Limb (tissue), 2 donors: Measurements from ENCODE around the gene CETN2.
"Not testable (repeated sequence)": the region's sequence is repeated elsewhere in the genome, so short reads cannot be mapped to it uniquely, and the experiment has no call there.

ENCODE experiments used
- DNase-seq, 2 donors: peaks; one replicate each; pipeline ENCODE4 v3.0.0-alpha.2; 2016; ENCODE audit errors: extremely low spot score in 2 of 2

Gene CETN2

DNA sequence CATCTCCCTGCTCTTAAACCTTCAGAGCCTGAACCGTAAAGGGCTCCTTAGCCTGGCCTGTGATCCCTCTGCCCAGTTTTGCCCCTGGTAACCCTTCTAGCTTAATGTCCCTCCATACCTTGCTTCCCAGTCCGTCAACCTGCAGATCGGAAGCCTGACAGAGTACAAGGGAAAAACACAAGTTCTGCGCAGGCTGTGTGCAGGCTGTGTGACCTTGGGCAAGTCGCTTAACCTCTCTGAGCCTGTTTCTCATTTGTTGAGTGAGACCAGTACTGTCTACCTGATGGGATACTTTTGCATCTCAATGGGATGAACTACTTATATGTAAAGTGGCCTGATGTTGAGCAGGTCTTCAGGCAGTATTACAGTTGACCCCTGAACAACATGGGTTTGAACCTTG is 2.0 kb upstream of the CETN2 start:
- no peak for DNase-seq

DNA sequence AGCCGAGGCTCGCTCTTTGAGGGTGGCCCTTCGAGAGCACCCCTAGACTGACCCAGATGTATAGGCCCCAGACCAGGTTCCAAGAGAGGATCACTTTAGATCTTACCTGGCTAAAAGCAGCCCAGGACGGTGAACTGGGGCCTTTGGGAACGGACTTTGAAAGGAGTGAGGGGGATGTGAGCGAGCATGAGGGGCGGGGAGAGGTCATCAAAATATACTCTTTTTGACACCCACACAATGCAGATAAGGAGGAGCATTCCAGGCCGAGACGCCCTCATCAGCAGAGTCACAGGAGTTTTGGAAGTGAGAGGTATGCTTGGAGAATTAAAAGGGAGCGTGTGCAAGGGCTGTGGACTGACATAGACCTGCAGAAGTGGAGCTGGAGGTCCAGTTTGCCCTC is 834 bp upstream of the CETN2 start:
- no peak for DNase-seq

- no peak for DNase-seq
These were observed 5.6 kb downstream of the CETN2 start for GRCh38 chrX:152824841-152825374.

- DNase-seq: no peak
These were observed 6.9 kb downstream of the CETN2 start for GRCh38 chrX:152823657-152824056.

- DNase-seq: no peak
These were observed 8.0 kb downstream of the CETN2 start for GRCh38 chrX:152822383-152823086.

DNA sequence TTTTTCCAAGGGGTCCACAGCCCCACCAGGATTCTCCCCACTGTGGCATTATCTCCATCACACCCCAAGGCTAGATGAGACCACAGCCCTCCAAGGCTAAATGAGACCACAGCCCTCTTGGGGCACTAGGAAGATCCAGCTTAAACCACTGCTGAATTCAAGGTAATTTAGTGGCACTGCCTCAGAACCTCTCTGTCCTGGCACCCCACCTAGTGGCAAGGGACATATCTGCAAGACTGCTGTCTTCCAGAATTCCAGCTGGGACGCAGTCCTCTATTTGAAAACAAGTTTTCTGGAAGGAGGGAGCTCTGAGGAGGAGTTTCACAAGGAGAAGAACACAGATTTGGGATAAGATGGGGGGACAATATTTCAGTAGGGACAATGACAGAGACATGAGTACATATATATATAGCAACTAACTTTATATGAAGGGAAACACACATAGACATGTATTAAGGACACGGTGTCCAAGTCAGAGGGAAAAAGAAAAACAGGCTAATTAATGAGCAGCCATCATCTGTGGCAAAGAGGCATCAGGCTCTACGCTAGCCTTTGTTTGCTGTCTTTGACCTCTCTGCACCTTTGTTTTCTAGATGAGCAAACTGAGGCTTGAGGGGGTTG is 9.3 kb downstream of the CETN2 start:
- DNase-seq: no peak

DNA sequence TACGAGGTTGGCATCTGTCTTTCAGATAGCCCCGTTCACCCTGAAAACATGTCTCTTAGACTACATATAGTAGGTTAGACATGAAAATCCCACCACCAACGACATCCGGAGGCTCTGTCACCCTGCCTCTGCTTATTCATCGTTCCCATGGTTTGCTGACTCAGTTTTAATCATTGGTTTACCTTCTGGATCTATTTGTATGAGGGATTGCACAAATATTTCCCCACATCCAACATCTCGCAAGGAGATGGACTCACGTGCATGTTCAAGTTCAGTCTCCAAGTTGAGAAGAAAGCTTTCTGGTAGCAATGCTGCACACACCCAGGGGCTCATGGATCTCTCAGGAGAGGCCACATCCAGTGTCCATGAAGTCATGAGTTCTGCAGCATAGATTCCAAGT is 10.8 kb downstream of the CETN2 start:
- DNase-seq: no peak

DNA sequence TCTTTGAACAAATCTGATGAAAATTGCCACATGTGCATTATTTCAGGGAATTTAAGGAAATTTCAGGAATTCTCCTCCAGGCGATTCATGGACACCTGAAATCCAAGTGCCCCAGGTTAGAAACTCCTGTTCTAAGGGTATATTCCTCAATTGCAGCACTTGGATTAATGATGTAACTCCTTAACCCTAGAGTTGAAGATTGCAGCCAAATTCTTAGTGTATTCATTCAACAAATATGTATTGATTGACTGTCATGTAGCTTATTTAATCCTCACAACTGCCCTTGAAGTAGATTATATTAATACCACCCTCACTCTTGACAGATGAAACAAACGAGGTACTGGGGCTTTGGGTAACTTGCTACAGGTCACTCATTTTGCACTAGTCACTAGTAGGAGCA is 11.3 kb downstream of the CETN2 start:
- DNase-seq: no peak

DNA sequence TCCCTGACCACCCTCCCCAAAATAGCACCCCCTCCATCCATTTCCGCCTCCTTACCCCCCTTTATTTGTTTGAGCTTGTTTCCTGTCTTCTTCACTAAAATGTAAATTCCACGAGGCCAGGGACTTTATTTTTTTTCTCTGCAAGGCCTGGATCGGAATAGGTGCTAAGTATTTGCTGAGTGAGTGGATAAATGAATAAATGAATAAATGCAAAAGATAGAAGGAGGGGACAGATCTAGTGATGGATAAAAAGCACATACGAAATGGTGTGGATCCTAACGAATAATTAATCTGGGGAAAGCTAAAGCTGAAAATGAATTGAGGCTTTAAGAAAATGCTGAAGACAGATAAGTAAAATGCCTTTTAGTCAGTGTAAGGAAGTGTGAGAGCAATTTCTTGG is 12.2 kb downstream of the CETN2 start:
- no peak for DNase-seq

- peak; percentile 20 to 53 for DNase-seq
These were observed 13.3 kb downstream of the CETN2 start for GRCh38 chrX:152817078-152817764.

- no peak for DNase-seq
These were observed 16.5 kb downstream of the CETN2 start for GRCh38 chrX:152814048-152814447.

DNA sequence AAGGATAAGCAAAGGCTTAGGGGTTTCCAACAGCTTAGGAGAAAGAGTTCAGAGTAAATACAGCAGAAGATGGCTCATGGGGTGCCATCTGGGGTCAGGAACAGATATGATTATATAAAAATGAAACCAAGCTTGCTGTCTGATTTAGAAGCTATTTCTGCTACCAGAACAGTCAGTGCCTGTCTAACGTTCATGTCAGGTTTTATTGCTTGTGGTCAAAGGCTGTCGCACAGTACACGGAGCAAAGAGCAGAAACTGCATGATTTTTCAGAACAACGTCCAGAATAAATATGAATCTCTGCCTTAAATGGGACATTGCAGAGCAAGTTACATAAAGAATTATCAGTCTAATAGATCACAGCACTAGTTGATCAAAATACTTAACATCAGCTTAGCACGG is 17.4 kb downstream of the CETN2 start:
- DNase-seq: no peak

DNA sequence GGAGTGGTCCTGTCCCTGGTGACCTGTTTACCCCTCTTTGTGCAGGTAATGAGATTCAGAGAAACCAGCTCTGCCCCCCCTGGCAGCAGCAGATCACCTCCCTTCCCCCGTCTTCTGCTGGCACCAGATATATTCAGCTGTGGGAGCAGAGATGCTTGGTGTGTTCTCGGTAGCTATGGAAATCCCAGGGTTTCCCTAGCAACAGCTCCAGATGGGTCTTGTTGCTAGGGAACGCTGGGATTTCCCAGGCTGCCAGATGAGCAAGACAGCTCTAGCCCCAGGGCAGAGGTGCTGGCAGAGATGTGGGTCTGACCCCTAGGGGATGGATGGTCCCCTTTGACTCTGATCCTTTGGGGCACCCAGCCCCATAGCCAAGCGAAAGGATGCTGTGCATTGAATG is 20.2 kb downstream of the CETN2 start:
- DNase-seq: peak in 1 of 2 donors; percentile 42

DNA sequence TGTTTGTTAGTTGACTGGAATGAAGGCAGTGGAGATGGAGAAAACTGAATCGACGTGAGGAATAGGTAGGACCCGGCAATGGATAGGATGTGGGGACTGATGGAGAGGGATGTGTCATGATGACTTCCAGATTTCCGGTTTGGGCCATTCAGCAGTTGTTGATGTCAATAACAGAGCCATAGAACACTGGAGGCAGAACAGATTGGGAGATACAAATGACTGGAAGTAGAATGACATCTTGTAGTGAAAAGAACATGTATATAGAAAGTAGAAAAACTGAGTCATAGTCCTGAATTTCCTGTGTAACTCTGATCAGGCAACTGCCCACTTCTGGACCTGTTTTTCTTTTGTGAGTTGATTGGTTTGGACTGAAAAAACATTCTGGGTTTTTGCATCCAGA is 24.5 kb downstream of the CETN2 start:
- DNase-seq: no peak

GRCh38 chrX:152798945-152799344 is 31.6 kb downstream of the CETN2 start:
- no peak for DNase-seq

DNA sequence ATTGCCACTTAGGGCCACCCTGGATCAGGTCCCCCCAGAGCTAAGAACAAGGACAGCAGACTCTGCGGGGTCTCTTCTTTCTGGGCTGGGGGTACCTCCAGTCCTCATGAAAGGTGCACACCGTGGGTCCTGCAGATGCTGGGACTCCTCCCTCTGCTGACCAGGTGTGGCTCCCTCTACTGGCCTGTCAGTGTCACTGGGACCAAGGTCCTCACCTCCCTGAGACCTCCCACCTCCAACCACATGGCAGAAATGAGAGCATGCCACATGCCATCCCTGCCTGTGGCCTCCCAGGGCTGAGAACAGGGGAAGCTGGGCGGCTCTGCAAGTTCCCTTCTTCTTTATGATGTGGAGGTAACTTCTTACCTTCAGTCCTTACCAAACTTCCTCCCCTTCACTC is 43.5 kb downstream of the CETN2 start:
- DNase-seq: not testable (repeated sequence)
